ENCODE results near the gene CHP2. TPM values are rescaled to one million over a fixed set of nuclear protein-coding genes. Genes with fewer than 3 reads are reported as not detected.

CHP2 gene
- total and polyA plus RNA-seq, 2 donors (not counting 3 experiments of a cell fraction or from before 2014, with no cell fraction given) = not detected

GRCh38 chr16:23784811-23785447, 30.1 kb downstream of the CHP2 start:
- Histone ChIP-seq H4K20me1 (replicated peaks; ENCODE audit: control insufficient read depth, extremely low read depth, insufficient read depth, low read length) (no peaks in the 10 kb centered on the region), H3K9me1 (replicated peaks; ENCODE audit: control insufficient read depth, extremely low read depth, insufficient read depth, low read length) (no peaks in the 10 kb centered on the region), H3K36me3 (ENCODE audit: control insufficient read depth in 2 of 2, extremely low read depth in 1 of 2, insufficient read depth in 2 of 2, low read length in 2 of 2) (no peaks in the 10 kb centered on the region), H3K27me3 (ENCODE audit: control insufficient read depth in 2 of 2, insufficient read depth in 2 of 2, low read length in 2 of 2) (no peaks in the 10 kb centered on the region), H3K4me1 (ENCODE audit: control insufficient read depth, extremely low read depth, insufficient read depth, low read length) (no peaks in the 10 kb centered on the region), H3K27ac (ENCODE audit: insufficient read depth, low read depth, low read length) (no peak overlapping the region), H2AFZ (ENCODE audit: low read depth, low read length) (no peak overlapping the region), H3K4me2 (ENCODE audit: insufficient read depth, low read length) (no peak overlapping the region), H3K9ac (replicated peaks; ENCODE audit: extremely low read depth, insufficient read depth, low read length) (no peak overlapping the region), H3K9me3 (replicated peaks; ENCODE audit: control insufficient read depth, insufficient read depth, low read length) (no peaks in the 10 kb centered on the region), H3K79me2 (ENCODE audit: control insufficient read depth, insufficient read depth, low read length) (no peaks in the 10 kb centered on the region), H3K4me3 (replicated peaks in 1 of 3; ENCODE audit: insufficient read depth in 1 of 3, low read depth in 1 of 3, low read length in 3 of 3) (no peak overlapping the region)
- DNase-seq (ENCODE audit: low read depth, low spot score) = no peak
- dilution Hi-C loops (cut with MboI; ENCODE audit: extremely low pct_ligation_motif_present, low sequenced_read_pairs) = no loop called here
- TF ChIP-seq POLR2A (IDR thresholded peaks at IDR 0.05; ENCODE audit: low read depth, low read length) = no peak
- ChIA-PET CTCF (no interaction called here), POLR2A (no interaction called here)
- intact Hi-C loops (cut with micrococcal nuclease) = no loop called here
- no peak for FAIRE-seq
- BruUV-seq (replicated peaks) = no TSS peak

GRCh38 chr16:23785842-23786241, 31.0 kb downstream of the CHP2 start:
- BruUV-seq (replicated peaks) = no TSS peak
- Histone ChIP-seq H3K4me3 (replicated peaks in 1 of 3; ENCODE audit: insufficient read depth in 1 of 3, low read depth in 1 of 3, low read length in 3 of 3) (no peak overlapping the region), H2AFZ (ENCODE audit: low read depth, low read length) (no peak overlapping the region), H3K79me2 (ENCODE audit: control insufficient read depth, insufficient read depth, low read length) (no peaks in the 10 kb centered on the region), H3K9ac (replicated peaks; ENCODE audit: extremely low read depth, insufficient read depth, low read length) (no peak overlapping the region), H3K27me3 (ENCODE audit: control insufficient read depth in 2 of 2, insufficient read depth in 2 of 2, low read length in 2 of 2) (no peaks in the 10 kb centered on the region), H3K4me1 (ENCODE audit: control insufficient read depth, extremely low read depth, insufficient read depth, low read length) (no peaks in the 10 kb centered on the region), H3K36me3 (ENCODE audit: control insufficient read depth in 2 of 2, extremely low read depth in 1 of 2, insufficient read depth in 2 of 2, low read length in 2 of 2) (no peaks in the 10 kb centered on the region), H4K20me1 (replicated peaks; ENCODE audit: control insufficient read depth, extremely low read depth, insufficient read depth, low read length) (no peaks in the 10 kb centered on the region), H3K27ac (ENCODE audit: insufficient read depth, low read depth, low read length) (no peak overlapping the region), H3K4me2 (ENCODE audit: insufficient read depth, low read length) (no peak overlapping the region), H3K9me3 (replicated peaks; ENCODE audit: control insufficient read depth, insufficient read depth, low read length) (no peaks in the 10 kb centered on the region), H3K9me1 (replicated peaks; ENCODE audit: control insufficient read depth, extremely low read depth, insufficient read depth, low read length) (no peaks in the 10 kb centered on the region)
- dilution Hi-C loops (cut with MboI; ENCODE audit: extremely low pct_ligation_motif_present, low sequenced_read_pairs) = no loop called here
- DNase-seq (ENCODE audit: low read depth, low spot score) (no peak), FAIRE-seq (no peak)
- ChIA-PET CTCF (no interaction called here), POLR2A (no interaction called here)
- intact Hi-C loops (cut with micrococcal nuclease) = no loop called here
- TF ChIP-seq MYC (IDR thresholded peaks at IDR 0.05; ENCODE audit: low read depth, low read length) (no peak), EZH2 (IDR thresholded peaks at IDR 0.05; ENCODE audit: borderline replicate concordance, low read depth, low read length, severe bottlenecking) (no peak), POLR2A (IDR thresholded peaks at IDR 0.05; ENCODE audit: low read depth, low read length) (no peak), GATA2 (IDR thresholded peaks at IDR 0.05; ENCODE audit: insufficient read depth, insufficient read length, low read depth, low read length) (no peak), POLR2AphosphoS5 (IDR thresholded peaks at IDR 0.05; ENCODE audit: insufficient read depth, low read depth, low read length) (no peak), CTCF (IDR thresholded peaks at IDR 0.05; ENCODE audit: extremely low read depth in 1 of 2, insufficient read depth in 1 of 2, low read depth in 1 of 2, low read length in 2 of 2) (no peak), JUN (IDR thresholded peaks at IDR 0.05; ENCODE audit: borderline replicate concordance, insufficient read depth, insufficient read length, low read depth) (no peak), FOS (IDR thresholded peaks at IDR 0.05; ENCODE audit: borderline replicate concordance, insufficient read depth, low read length) (no peak), MAX (IDR thresholded peaks at IDR 0.05; ENCODE audit: insufficient read depth, insufficient read length) (no peak)

All from endothelial cell of umbilical vein (primary cell).